Natural killer cell (primary cell): ENCODE data around the gene TTLL9. TPM values are rescaled to one million over a fixed set of nuclear protein-coding genes. Genes with fewer than 3 reads are reported as not detected.

Experiments used
- ATAC-seq, 3 donors: fragments of 150-1000 bp in 2 of 3; fragments of 200-7000 bp in 1 of 3; cut with Tn5 transposase; 1 replicate in 1 of 3; 2 replicates in 2 of 3; pipeline ENCODE4 v1.10.0; 2021; ENCODE audit warnings: mild to moderate bottlenecking in 2 of 3, moderate library complexity in 2 of 3
- DNase-seq, 2 donors: peaks; one replicate each; pipeline versions ENCODE4 v3.0.0 to v3.0.0-alpha.2; 2013 to 2021; ENCODE audit warnings: mixed read lengths in 1 of 2
- H3K27ac ChIP-seq: one replicate; pipeline ENCODE4 v1.5.1; 2013; ENCODE audit warnings: mild to moderate bottlenecking, low read length
- H3K27me3 ChIP-seq: one replicate; pipeline ENCODE4 v1.6.1; 2013; ENCODE audit warnings: low read length; ENCODE audit not compliant: control insufficient read depth, insufficient read depth
- H3K36me3 ChIP-seq: one replicate; pipeline ENCODE4 v1.6.1; 2013; ENCODE audit warnings: low read length; ENCODE audit not compliant: control insufficient read depth, insufficient read depth
- H3K4me1 ChIP-seq: one replicate; pipeline ENCODE4 v1.6.1; 2013; ENCODE audit warnings: low read length; ENCODE audit not compliant: control insufficient read depth, insufficient read depth
- H3K4me3 ChIP-seq: one replicate; pipeline ENCODE4 v1.5.1; 2013; ENCODE audit warnings: low read length
- H3K9me3 ChIP-seq: one replicate; pipeline ENCODE4 v1.6.1; 2013; ENCODE audit warnings: low read length; ENCODE audit not compliant: control insufficient read depth, insufficient read depth
- H3K27ac Mint-ChIP-seq, 2 donors: one replicate each; pipeline ENCODE4 v1.8.0; 2022; ENCODE audit warnings: mild to moderate bottlenecking in 2 of 2, mixed read lengths in 2 of 2, moderate library complexity in 1 of 2
- H3K27me3 Mint-ChIP-seq, 2 donors: one replicate each; pipeline ENCODE4 v1.8.0; 2022; ENCODE audit warnings: low read depth in 2 of 2, mixed read lengths in 2 of 2
- H3K36me3 Mint-ChIP-seq: one replicate; pipeline ENCODE4 v1.8.0; 2022; ENCODE audit warnings: mixed read lengths
- H3K4me1 Mint-ChIP-seq, 2 donors: one replicate each; pipeline ENCODE4 v1.8.0; 2022; ENCODE audit warnings: mixed read lengths in 2 of 2
- H3K4me3 Mint-ChIP-seq: one replicate; pipeline ENCODE4 v1.8.0; 2022; ENCODE audit warnings: mild to moderate bottlenecking, moderate library complexity, mixed read lengths
- H3K9me3 Mint-ChIP-seq, 2 donors: one replicate each; pipeline ENCODE4 v1.8.0; 2022; ENCODE audit warnings: mixed read lengths in 2 of 2
- CTCF ChIP-seq: fragments of 200-600 bp; IDR thresholded peaks from one replicate; pipeline ENCODE4 v1.8.0; 2022; ENCODE audit warnings: antibody characterized with exemption
- WGBS: methylation state at CpG from one replicate; pipeline ENCODE4 v1.1.7; 2013; ENCODE audit warnings: missing lambda C conversion rate; ENCODE audit not compliant: insufficient coverage; 5-methylcytosine and 5-hydroxymethylcytosine counted together
- intact Hi-C: fragments of 100-400 bp; cut with micrococcal nuclease; formaldehyde crosslinking; loops from one replicate; pipeline ENCODE4 v1.14.2; 2022
- total RNA-seq, 4 donors: library from RNA; stranded (reverse); fragments of 120-200 nt in 1 of 4; gene quantifications; one replicate each; pipeline versions ENCODE4 v1.2.3 to v1.2.4, GENCODE V29; 2013 to 2022

The TTLL9 gene
- total RNA-seq, 3 donors from 2014 or later (not counting 1 experiment from before 2014, with no cell fraction given), result not detected

- Histone ChIP-seq H3K4me3 (no peak overlapping the region), H3K9me3 (no peaks in the 10 kb centered on the region), H3K27ac (no peak overlapping the region), H3K36me3 (peaks cover 5% of the 10 kb centered on the region), H3K4me1 (peaks cover 16% of the 10 kb centered on the region), H3K27me3 (no peaks in the 10 kb centered on the region)
- Mint-ChIP-seq H3K36me3 (peaks cover 5% of the 10 kb centered on the region), H3K27me3 (peaks cover 16 to 24% of the 10 kb centered on the region in 2 donors), H3K9me3 (no peaks in the 10 kb centered on the region), H3K27ac (no peak overlapping the region), H3K4me3 (no peak overlapping the region), H3K4me1 (peaks cover 33 to 34% of the 10 kb centered on the region in 2 donors)
- 86% methylated on average over 6 of the region's 6 CpGs for WGBS
- no peak for TF ChIP-seq CTCF
- ATAC-seq, result no peak
- intact Hi-C loops, result loop anchor here (2.0 kb wide), 1 partner anchor 133 kb away; no protein-coding TSS in a partner anchor
- DNase-seq, result no peak
Measured at GRCh38 chr20:31953556-31954148, 83.2 kb downstream of the TTLL9 start.

GRCh38 chr20:31954500-31954899 is 84.1 kb downstream of the TTLL9 start:
- Mint-ChIP-seq H3K9me3 (no peaks in the 10 kb centered on the region), H3K27me3 (peaks cover 21 to 32% of the 10 kb centered on the region in 2 donors), H3K36me3 (no peaks in the 10 kb centered on the region), H3K4me1 (peaks cover 27 to 28% of the 10 kb centered on the region in 2 donors), H3K27ac (no peak overlapping the region), H3K4me3 (no peak overlapping the region)
- H3K27ac ChIP-seq, result no peak overlapping the region
- ATAC-seq, result no peak
- H3K9me3 ChIP-seq, result no peaks in the 10 kb centered on the region
- H3K4me3 ChIP-seq, result no peak overlapping the region
- H3K27me3 ChIP-seq, result no peaks in the 10 kb centered on the region
- TF ChIP-seq CTCF, result no peak
- intact Hi-C loops, result no loop called here
- peaks cover 16% of the 10 kb centered on the region for H3K4me1 ChIP-seq
- DNase-seq, result no peak
- 80% methylated on average over 1 of the region's 1 CpG for WGBS
- H3K36me3 ChIP-seq, result peaks cover 2% of the 10 kb centered on the region

GRCh38 chr20:31956556-31957526 is 86.4 kb downstream of the TTLL9 start:
- intact Hi-C loops, result no loop called here
- no peak overlapping the region for H3K4me3 ChIP-seq
- no peaks in the 10 kb centered on the region for H3K4me1 ChIP-seq
- no peak for TF ChIP-seq CTCF
- H3K36me3 Mint-ChIP-seq, result no peaks in the 10 kb centered on the region
- H3K27me3 Mint-ChIP-seq, result peaks cover 30 to 42% of the 10 kb centered on the region in 2 donors
- no peaks in the 10 kb centered on the region for H3K27me3 ChIP-seq
- H3K9me3 Mint-ChIP-seq, result no peaks in the 10 kb centered on the region
- WGBS, result 69% methylated on average over 11 of the region's 11 CpGs
- H3K36me3 ChIP-seq, result no peaks in the 10 kb centered on the region
- ATAC-seq (no peak), DNase-seq (no peak)
- H3K4me1 Mint-ChIP-seq, result peaks cover 5% of the 10 kb centered on the region in 2 donors
- H3K27ac ChIP-seq, result no peak overlapping the region
- H3K27ac Mint-ChIP-seq, result no peak overlapping the region
- H3K4me3 Mint-ChIP-seq, result no peak overlapping the region
- no peaks in the 10 kb centered on the region for H3K9me3 ChIP-seq
